Ascending aorta (tissue), 2 donors: Measurements from ENCODE around the gene TRIM72. TPM values are rescaled to one million over a fixed set of nuclear protein-coding genes. Genes with fewer than 3 reads are reported as not detected.
A peak's percentile ranks its signal among the peaks of the same experiment; 100 is the strongest.
"Not testable (repeated sequence)": the region's sequence is repeated elsewhere in the genome, so short reads cannot be mapped to it uniquely, and the experiment has no call there.

ENCODE experiments used
- DNase-seq, 2 donors: peaks; one replicate each; pipeline ENCODE4 v3.0.0-alpha.2; 2019; ENCODE audit warnings: low spot score in 2 of 2
- H3K27ac ChIP-seq, 2 donors: fragments of 200-600 bp; sonication (generic); one replicate each; pipeline ENCODE4 v1.5.1; 2016 to 2017; ENCODE audit warnings: mild to moderate bottlenecking in 1 of 2
- H3K27me3 ChIP-seq: fragments of 200-600 bp; sonication (generic); one replicate; pipeline ENCODE4 v1.5.1; 2017
- H3K36me3 ChIP-seq, 2 donors: fragments of 200-600 bp; sonication (generic); one replicate each; pipeline ENCODE4 v1.5.1; 2016
- H3K4me1 ChIP-seq, 2 donors: fragments of 200-600 bp; sonication (generic); one replicate each; pipeline ENCODE4 v1.5.1; 2016 to 2017; ENCODE audit warnings: mild to moderate bottlenecking in 1 of 2
- H3K4me3 ChIP-seq, 2 donors: fragments of 200-600 bp; sonication (generic); one replicate each; pipeline ENCODE4 v1.5.1; 2016 to 2017; ENCODE audit warnings: mild to moderate bottlenecking in 1 of 2
- H3K9me3 ChIP-seq, 2 donors: fragments of 200-600 bp; sonication (generic); one replicate each; pipeline ENCODE4 v1.5.1; 2016
- CTCF ChIP-seq, 3 experiments: fragments of 200-600 bp in 2 of 3; fragments of 450-650 bp in 1 of 3; sonication (generic) in 2 of 3; IDR thresholded peaks; one replicate each; pipeline ENCODE4 v1.5.1; 2016 to 2019; ENCODE audit warnings: antibody characterized with exemption in 3 of 3, mild to moderate bottlenecking in 1 of 3, moderate library complexity in 1 of 3
- intact Hi-C: fragments of 100-400 bp; cut with DNase I; formaldehyde crosslinking; loops from one replicate; pipeline ENCODE4 v1.15.1; 2023
- total RNA-seq: library from RNA; depleted of rRNA; stranded (reverse); fragments of >200 nt; gene quantifications from one replicate; pipeline ENCODE4 v1.1.0, GENCODE V29; 2016

The TRIM72 gene
- total RNA-seq, 1 donor from 2014 or later: not detected

DNA sequence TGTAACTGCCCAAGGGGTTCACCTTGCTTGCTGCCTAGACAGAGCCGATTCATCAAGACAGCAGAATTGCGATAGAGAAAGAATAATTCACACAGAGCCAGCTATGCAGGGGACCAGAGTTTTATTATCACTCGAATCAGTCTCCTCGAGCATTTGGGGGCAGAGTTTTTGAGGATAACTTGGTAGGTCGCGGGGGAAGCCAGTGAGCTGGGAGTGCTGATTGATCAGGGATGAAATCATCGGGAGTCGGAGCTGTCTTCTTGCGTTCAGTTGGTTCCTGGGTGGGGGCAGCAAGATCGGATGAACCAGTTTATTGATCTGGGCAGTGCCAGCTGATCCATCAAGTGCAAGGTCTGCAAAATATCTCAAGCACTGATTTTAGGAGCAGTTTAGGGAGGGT, 55.0 kb downstream of the TRIM72 start:
- Histone ChIP-seq H3K4me1 (no peaks in the 10 kb centered on the region), H3K4me3 (no peak overlapping the region), H3K27ac (no peak overlapping the region), H3K9me3 (no peaks in the 10 kb centered on the region), H3K36me3 (no peaks in the 10 kb centered on the region), H3K27me3 (no peaks in the 10 kb centered on the region)
- intact Hi-C loops: no loop called here
- no peak for TF ChIP-seq CTCF (IDR thresholded peaks at IDR 0.05)
- DNase-seq: peak in 1 of 2 donors; percentile 31

- intact Hi-C loops: no loop called here
- Histone ChIP-seq H3K27me3 (no peaks in the 10 kb centered on the region), H3K9me3 (no peaks in the 10 kb centered on the region), H3K27ac (no peak overlapping the region), H3K36me3 (no peaks in the 10 kb centered on the region), H3K4me3 (no peak overlapping the region), H3K4me1 (no peaks in the 10 kb centered on the region)
- no peak for TF ChIP-seq CTCF (IDR thresholded peaks at IDR 0.05)
- DNase-seq: no peak
Observed at GRCh38 chr16:31269541-31269940, 55.6 kb downstream of the TRIM72 start.

- H3K27me3 ChIP-seq, H3K27ac ChIP-seq, H3K4me1 ChIP-seq, H3K4me3 ChIP-seq, DNase-seq, intact Hi-C loops, H3K36me3 ChIP-seq, H3K9me3 ChIP-seq: not testable (repeated sequence)
Observed at GRCh38 chr16:31269973-31270372, 56.1 kb downstream of the TRIM72 start.

DNA sequence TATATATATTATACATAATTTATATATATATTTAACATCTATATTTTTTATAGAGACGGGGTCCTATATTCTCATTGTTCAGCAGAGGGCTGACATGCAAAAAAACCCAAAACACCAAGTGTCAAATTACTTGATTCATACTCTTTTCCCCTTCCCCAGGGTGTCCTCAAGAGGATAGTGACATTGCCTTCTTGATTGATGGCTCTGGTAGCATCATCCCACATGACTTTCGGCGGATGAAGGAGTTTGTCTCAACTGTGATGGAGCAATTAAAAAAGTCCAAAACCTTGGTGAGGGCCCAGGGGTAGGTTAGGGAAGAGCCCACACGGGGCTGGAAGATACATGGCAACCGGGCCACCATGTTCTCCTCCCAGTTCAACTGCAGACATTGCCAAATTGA, 56.9 kb downstream of the TRIM72 start:
- H3K27me3 ChIP-seq: no peaks in the 10 kb centered on the region
- H3K36me3 ChIP-seq: no peaks in the 10 kb centered on the region
- H3K4me3 ChIP-seq: no peak overlapping the region
- H3K27ac ChIP-seq: no peak overlapping the region
- no peak for TF ChIP-seq CTCF (IDR thresholded peaks at IDR 0.05)
- H3K4me1 ChIP-seq: no peaks in the 10 kb centered on the region
- no peak for DNase-seq
- no peaks in the 10 kb centered on the region for H3K9me3 ChIP-seq
- intact Hi-C loops: no loop called here

DNA sequence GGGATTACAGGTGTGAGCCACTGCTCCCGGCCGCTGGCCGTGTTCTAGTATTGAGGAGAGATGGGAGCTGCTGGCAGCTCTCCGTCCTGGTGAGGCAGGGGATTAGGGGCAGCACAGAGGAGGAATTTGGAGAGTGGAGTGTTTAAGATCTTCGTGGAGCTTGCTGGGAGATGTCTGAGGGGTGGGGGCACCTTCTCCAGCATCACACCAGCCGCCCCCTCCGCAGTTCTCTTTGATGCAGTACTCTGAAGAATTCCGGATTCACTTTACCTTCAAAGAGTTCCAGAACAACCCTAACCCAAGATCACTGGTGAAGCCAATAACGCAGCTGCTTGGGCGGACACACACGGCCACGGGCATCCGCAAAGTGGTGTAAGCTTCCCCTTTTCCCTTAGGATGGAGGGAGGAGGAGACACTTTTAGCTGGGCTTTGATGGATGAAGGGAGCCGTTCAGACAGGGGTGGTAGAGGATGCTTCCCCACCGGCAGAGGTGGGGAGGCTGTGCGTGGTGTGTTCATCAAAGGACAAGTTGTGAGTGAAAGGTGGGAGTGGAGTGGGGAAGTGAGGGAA, 57.8 kb downstream of the TRIM72 start:
- Histone ChIP-seq H3K36me3 (no peaks in the 10 kb centered on the region), H3K4me1 (no peaks in the 10 kb centered on the region), H3K27me3 (no peaks in the 10 kb centered on the region), H3K27ac (no peak overlapping the region), H3K4me3 (no peak overlapping the region), H3K9me3 (no peaks in the 10 kb centered on the region)
- intact Hi-C loops: no loop called here
- no peak for TF ChIP-seq CTCF (IDR thresholded peaks at IDR 0.05)
- no peak for DNase-seq

DNA sequence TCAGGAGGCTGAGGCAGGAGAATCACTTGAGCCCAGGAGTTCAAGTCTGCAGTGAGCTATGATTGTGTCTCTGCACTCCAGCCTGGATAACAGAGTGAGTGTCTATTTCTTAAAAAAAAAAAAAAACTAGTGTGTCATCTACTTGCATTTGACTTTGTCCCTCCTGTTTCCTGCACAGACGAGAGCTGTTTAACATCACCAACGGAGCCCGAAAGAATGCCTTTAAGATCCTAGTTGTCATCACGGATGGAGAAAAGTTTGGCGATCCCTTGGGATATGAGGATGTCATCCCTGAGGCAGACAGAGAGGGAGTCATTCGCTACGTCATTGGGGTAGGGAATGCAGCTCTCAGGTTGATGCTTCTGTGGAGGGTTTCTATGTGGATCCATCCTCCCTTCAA, 59.3 kb downstream of the TRIM72 start:
- intact Hi-C loops: no loop called here
- Histone ChIP-seq H3K36me3 (no peaks in the 10 kb centered on the region), H3K4me3 (no peak overlapping the region), H3K9me3 (no peaks in the 10 kb centered on the region), H3K4me1 (no peaks in the 10 kb centered on the region), H3K27ac (no peak overlapping the region), H3K27me3 (no peaks in the 10 kb centered on the region)
- no peak for TF ChIP-seq CTCF (IDR thresholded peaks at IDR 0.05)
- no peak for DNase-seq
